Brain microvascular endothelial cell (primary cell): ENCODE results near the gene PPP3CA.
"Not testable (repeated sequence)": the region's sequence is repeated elsewhere in the genome, so short reads cannot be mapped to it uniquely, and the experiment has no call there.

ENCODE experiments used
- DNase-seq: peaks from one replicate; pipeline ENCODE4 v3.0.0-alpha.2; 2020
- H3K27ac ChIP-seq: fragments of 250-450 bp; sonication (Bioruptor Pico); 2 replicates; pipeline ENCODE4 v1.5.1; 2020; ENCODE audit warnings: mild to moderate bottlenecking, moderate library complexity
- H3K27me3 ChIP-seq: fragments of 250-450 bp; sonication (Bioruptor Pico); replicated peaks from 2 replicates; pipeline ENCODE4 v1.5.1; 2020; ENCODE audit warnings: mild to moderate bottlenecking
- H3K36me3 ChIP-seq: fragments of 250-450 bp; sonication (Bioruptor Pico); replicated peaks from 2 replicates; pipeline ENCODE4 v1.5.1; 2020; ENCODE audit warnings: mild to moderate bottlenecking
- H3K4me3 ChIP-seq: 2 replicates; pipeline ENCODE4 v1.5.1; 2011; ENCODE audit warnings: low read depth, mild to moderate bottlenecking, control low read depth, low read length, moderate library complexity
- in situ Hi-C: cut with HindIII; loops from 2 replicates; pipeline ENCODE4 v1.10.0; 2017; ENCODE audit warnings: low sequenced_read_pairs, low pct_ligation_motif_present
- TF ChIP-seq, protein P1 (sequence below): IDR thresholded peaks from 2 replicates; pipeline ENCODE4 v1.5.1; 2011; ENCODE audit warnings: low read depth, mild to moderate bottlenecking, moderate library complexity, low read length, control low read depth, inconsistent platforms; ENCODE audit errors: missing control alignments

Gene PPP3CA

DNA sequence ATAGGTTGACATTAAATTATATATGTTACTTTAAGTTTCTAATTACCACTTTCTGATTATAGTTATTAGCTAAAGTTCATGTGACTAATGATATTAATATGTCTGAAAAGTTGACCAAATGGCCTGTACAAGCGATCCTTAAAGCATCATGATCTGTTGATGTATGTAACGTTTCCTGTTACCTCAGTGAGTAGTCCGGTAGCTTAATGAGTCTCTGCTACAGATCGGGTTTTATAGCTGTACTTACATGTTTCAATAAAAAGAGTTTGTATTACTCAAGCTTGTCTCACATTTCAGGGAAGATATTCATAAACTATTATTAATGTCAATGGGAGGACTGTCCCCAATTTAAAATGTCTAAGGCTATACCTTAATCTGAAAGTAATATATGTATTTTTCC, 246.3 kb downstream of the PPP3CA start:
- H3K4me3 ChIP-seq: no peak overlapping the region
- H3K27me3 ChIP-seq: no peaks in the 10 kb centered on the region
- TF ChIP-seq, protein P1, sequence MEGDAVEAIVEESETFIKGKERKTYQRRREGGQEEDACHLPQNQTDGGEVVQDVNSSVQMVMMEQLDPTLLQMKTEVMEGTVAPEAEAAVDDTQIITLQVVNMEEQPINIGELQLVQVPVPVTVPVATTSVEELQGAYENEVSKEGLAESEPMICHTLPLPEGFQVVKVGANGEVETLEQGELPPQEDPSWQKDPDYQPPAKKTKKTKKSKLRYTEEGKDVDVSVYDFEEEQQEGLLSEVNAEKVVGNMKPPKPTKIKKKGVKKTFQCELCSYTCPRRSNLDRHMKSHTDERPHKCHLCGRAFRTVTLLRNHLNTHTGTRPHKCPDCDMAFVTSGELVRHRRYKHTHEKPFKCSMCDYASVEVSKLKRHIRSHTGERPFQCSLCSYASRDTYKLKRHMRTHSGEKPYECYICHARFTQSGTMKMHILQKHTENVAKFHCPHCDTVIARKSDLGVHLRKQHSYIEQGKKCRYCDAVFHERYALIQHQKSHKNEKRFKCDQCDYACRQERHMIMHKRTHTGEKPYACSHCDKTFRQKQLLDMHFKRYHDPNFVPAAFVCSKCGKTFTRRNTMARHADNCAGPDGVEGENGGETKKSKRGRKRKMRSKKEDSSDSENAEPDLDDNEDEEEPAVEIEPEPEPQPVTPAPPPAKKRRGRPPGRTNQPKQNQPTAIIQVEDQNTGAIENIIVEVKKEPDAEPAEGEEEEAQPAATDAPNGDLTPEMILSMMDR: no peak
- in situ Hi-C loops: no loop called here
- H3K36me3 ChIP-seq: no peaks in the 10 kb centered on the region
- no peak overlapping the region for H3K27ac ChIP-seq
- no peak for DNase-seq

GRCh38 chr4:101098666-101099400, 248.5 kb downstream of the PPP3CA start:
- in situ Hi-C loops: no loop called here
- no peak for DNase-seq
- TF ChIP-seq, protein P1: no peak
- Histone ChIP-seq H3K27ac (no peak overlapping the region), H3K4me3 (no peak overlapping the region), H3K27me3 (no peaks in the 10 kb centered on the region), H3K36me3 (no peaks in the 10 kb centered on the region)

- H3K36me3 ChIP-seq, H3K4me3 ChIP-seq, DNase-seq, H3K27me3 ChIP-seq, H3K27ac ChIP-seq, in situ Hi-C loops: not testable (repeated sequence)
These were observed 254.7 kb downstream of the PPP3CA start for GRCh38 chr4:101092609-101093008.

DNA sequence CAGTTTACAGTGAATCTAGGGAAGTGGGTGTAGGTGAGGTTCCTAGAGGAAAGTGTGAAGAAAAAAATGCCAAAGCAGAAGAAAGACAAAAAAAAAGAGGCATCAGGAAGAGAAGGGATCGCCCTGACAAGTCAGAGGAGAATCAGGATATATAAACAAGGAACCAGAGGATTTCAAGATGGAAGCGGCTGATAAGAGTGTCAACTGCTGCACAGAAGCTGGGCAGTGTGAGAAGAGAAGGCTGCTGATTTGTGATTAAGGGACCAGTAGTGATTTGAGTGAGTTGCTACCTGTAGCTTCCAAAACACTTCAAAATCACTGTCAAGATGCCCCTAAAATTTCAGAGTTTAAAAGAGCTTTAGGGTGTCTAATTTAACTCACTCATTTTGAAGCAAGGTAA, 258.2 kb downstream of the PPP3CA start:
- no peak overlapping the region for H3K4me3 ChIP-seq
- in situ Hi-C loops: no loop called here
- peaks cover 4% of the 10 kb centered on the region for H3K36me3 ChIP-seq
- H3K27me3 ChIP-seq: no peaks in the 10 kb centered on the region
- DNase-seq: no peak
- no peak overlapping the region for H3K27ac ChIP-seq
- TF ChIP-seq, protein P1: no peak

DNA sequence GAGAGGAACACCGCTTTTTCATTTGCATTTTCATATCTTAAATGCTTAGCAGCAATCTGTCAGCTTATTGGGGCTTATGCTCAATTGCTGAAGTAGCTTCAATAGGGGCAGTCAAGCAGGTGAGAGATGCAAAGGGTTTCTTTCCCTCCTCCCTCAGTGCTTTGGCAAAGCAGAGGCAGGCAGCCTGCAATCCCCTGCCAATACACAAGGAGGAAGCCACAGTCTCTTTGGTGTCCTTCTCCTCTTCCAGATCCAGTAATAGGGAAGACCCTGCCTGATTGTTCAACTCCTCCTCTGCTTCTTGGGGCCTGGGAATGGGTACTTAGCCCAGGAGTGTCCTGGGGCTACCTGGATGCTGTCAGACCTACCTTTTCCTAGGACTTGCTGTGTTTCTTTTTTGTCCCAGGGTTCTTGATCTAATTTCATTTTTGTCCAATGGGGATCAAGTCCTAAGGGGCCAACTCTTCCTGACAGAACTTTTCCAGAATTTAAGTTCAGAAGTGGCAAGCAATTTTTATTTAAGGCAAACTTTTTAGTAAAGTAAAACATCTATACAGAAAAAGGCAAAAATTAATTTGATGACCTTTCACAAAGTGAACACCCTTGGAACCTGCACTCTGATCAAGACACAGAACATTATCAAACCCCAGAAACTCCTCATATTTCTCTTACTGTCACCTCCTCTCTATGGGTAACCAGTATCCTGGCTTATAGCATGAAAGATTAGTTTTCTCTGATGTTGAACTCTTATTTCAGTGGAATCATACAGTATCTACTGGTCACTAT, 260.3 kb downstream of the PPP3CA start:
- H3K36me3 ChIP-seq: no peaks in the 10 kb centered on the region
- H3K4me3 ChIP-seq: no peak overlapping the region
- H3K27me3 ChIP-seq: no peaks in the 10 kb centered on the region
- H3K27ac ChIP-seq: no peak overlapping the region
- TF ChIP-seq, protein P1: peak; percentile 52
- DNase-seq: no peak
- in situ Hi-C loops: no loop called here

GRCh38 chr4:101083131-101083530, 264.2 kb downstream of the PPP3CA start:
- in situ Hi-C loops: no loop called here
- H3K27ac ChIP-seq: no peak overlapping the region
- no peak for DNase-seq
- no peaks in the 10 kb centered on the region for H3K36me3 ChIP-seq
- no peak overlapping the region for H3K4me3 ChIP-seq
- no peaks in the 10 kb centered on the region for H3K27me3 ChIP-seq
- TF ChIP-seq, protein P1: no peak
